ENCODE results near the gene TNIP1.
A peak's percentile ranks its signal among the peaks of the same experiment; 100 is the strongest.

The TNIP1 gene

DNA sequence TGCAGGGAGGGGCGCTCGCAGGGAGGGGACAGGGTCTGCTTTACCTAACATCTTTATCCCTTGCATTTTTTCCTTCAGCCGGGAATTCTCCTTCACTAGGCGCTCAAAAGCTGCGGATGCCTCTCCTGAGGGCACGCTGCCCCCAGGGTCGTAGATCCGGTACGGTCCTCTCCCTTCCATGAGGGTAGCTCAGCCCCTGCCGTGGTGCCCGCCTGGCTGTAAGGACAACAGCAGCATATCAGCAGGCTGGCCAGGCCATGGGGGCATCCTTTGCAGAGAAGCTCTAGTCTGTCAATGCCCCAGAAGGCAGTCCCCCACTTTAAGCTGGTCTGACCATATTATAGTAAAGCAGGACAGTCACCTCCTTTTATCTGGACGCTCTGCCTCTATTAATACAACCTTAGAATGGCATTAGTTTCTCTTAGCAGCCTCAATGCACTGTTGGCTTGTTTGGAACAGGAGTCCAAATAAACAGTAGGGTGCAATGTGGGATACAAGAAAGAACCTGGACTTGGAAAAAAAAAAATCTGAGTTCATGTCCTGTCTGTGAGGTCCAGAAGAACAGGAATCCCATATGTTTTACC, 15.8 kb downstream of the TNIP1 start:
- DNase-seq (ENCODE audit: low read depth): no peak

GRCh38 chr5:151063142-151063989, 17.5 kb downstream of the TNIP1 start:
- DNase-seq (ENCODE audit: low read depth): no peak

DNA sequence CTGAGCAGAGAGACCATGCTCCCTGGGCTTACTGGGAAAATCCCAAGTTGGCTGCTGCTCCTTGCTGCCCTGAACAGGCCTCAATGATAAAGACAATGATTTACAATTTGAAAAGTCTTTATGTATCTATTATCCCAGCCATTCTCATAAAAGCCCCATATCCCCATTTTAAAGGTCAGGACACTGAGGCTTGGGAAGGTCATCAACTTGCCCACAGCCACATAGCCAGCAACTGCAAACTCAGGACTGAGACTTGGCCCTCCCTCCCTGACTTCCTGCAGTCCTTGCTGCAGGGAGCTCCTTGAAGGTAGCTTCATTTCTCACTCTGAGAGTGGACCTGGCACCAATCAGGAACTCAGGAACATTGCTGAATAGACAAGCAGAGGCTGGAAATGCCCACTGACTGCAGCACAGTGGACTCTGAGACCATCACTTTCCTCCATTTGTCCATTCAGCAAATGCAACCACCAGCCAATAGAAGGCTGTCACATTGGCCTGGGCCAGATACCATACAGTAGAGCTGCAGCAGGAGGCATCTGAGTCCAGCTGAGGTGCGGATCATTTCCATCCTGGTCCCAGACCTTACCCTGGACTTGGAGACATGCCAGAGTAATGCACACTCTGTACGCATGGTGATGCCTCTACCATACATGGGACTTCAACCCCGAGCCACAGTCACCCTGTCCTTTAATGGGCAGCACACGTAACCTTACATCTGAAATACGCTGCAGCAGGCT, 18.3 kb downstream of the TNIP1 start:
- no peak for DNase-seq (ENCODE audit: low read depth)

- no peak for DNase-seq (ENCODE audit: low read depth)
Observed at GRCh38 chr5:151060742-151061141, 20.1 kb downstream of the TNIP1 start.

DNA sequence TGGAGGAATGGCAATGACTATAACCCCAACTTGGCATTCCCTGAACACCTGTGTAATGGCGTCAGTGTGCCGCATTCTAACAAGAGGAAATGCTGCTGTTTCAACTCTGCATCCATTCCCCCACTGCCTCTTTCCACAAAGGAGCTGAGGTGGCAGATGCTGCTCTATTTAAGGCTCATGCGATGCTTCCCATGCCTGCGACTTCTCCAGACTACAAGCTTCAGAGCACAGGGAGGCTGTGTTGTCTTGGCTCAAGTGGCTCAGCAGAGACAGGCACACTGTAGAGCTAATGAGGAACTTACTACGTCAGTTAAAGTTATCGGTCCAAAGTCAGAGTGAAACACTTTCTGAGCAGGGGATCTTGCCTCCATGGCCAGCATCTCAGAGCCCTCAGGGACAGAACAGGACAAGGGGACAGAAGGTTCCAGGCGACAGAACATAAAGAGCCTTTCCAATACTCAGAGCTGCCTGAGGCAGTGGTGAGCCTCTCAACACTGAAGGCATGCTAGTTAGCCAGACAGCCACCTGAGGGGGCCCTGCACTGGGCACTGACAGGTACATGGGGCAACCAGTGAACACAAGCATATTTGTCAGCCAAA, 21.8 kb downstream of the TNIP1 start:
- no peak for DNase-seq (ENCODE audit: low read depth)

DNA sequence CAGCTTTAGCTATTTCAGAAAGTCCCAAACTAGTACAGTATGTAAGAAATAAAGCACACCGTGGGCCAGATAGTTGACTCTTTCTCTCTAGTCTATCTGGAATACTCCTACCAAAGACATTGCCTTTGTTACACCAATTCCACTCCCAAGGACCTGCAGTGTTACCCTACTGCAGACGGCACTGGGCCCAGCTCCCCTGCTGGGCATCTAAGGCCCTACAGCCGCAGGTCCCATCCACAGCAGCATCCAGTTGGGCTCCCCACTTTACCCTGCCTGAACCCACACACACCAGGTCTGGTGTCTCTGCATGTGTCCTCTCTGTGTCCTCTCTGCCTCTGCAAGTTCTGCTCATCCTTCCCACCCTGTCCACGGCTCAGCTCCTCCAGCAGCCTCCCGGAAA, 22.5 kb downstream of the TNIP1 start:
- DNase-seq (ENCODE audit: low read depth): no peak

GRCh38 chr5:151056379-151057325, 24.2 kb downstream of the TNIP1 start:
- no peak for DNase-seq (ENCODE audit: low read depth)

GRCh38 chr5:151055336-151055735, 25.5 kb downstream of the TNIP1 start:
- no peak for DNase-seq (ENCODE audit: low read depth)

DNA sequence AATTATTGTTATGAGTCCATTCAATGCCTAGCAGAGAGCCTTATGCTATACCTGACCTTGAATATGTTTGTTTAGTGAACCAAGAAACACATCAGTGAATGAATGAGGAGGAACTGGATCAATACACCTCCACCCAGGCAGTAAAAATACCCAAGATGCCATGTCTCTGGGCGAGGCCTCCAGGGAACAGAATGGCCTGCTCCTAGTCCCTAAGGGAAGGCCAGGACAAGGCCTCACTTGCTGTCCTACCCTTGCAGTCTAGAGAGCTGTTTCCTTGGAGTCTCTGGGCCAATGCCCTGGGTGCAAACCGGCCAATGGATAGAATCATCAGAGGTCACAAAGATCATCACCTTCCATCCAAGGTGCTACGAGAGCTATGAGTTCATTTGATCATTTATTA, 26.1 kb downstream of the TNIP1 start:
- DNase-seq (ENCODE audit: low read depth): no peak

DNA sequence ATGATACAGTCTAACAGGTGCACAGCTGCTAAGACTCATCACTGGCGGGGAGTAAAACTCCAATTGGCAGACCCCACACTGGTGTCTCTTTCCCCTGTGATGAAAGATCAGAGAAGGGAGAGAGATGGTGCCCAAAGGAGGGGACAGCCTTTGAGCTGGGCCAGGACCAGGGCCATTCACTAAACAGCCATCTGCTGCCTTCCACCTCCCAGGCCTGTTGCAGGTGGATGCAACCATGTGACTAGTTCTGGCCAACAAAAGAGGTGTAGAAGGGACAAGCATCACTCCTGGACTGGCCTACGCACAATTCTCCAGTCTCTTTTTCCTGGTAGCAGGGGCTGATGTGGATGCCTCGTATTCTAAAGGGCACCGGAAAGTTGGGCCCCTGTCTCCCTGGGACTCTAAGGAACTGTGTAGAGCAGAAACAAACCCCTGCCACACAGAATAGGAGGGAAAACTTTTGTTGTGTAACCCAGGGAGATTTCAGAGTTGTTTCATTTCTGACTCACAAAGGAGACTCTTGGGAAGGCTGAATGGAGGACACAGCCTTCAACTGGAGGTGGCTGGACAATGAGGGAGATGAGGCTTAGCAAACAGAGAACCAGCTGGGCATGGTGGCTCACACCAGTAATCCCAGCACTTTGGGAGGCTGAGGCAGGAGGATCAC, 26.9 kb downstream of the TNIP1 start:
- no peak for DNase-seq (ENCODE audit: low read depth)

GRCh38 chr5:151052836-151053235, 28.0 kb downstream of the TNIP1 start:
- no peak for DNase-seq (ENCODE audit: low read depth)

- DNase-seq (ENCODE audit: low read depth): no peak
Observed at GRCh38 chr5:151051931-151052608, 28.8 kb downstream of the TNIP1 start.

- DNase-seq (ENCODE audit: low read depth): peak; percentile 60
Observed at GRCh38 chr5:151051066-151051930, 29.5 kb downstream of the TNIP1 start.

DNA sequence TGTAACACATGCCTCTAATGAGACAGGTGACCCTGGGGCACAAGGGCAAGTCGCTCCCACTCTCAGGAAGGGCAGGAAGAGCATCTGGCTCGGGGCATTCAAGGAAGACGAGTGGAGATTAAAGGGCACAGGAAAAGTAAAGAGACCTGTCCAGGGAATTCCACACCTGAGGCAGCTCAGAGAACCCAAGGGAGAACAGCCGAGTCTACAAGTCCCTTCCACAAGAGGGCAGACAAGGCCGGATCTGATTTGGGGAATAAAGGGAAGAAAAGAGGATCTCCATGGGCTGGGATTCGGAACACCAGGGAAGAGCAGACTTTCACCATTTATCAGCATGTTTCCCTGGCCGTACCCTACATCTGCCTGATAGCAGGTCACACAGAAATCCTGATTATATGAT, 32.3 kb downstream of the TNIP1 start:
- DNase-seq (ENCODE audit: low read depth): no peak

GRCh38 chr5:151047814-151048425, 32.9 kb downstream of the TNIP1 start:
- no peak for DNase-seq (ENCODE audit: low read depth)

- no peak for DNase-seq (ENCODE audit: low read depth)
Observed at GRCh38 chr5:151042453-151043093, 38.3 kb downstream of the TNIP1 start.

DNA sequence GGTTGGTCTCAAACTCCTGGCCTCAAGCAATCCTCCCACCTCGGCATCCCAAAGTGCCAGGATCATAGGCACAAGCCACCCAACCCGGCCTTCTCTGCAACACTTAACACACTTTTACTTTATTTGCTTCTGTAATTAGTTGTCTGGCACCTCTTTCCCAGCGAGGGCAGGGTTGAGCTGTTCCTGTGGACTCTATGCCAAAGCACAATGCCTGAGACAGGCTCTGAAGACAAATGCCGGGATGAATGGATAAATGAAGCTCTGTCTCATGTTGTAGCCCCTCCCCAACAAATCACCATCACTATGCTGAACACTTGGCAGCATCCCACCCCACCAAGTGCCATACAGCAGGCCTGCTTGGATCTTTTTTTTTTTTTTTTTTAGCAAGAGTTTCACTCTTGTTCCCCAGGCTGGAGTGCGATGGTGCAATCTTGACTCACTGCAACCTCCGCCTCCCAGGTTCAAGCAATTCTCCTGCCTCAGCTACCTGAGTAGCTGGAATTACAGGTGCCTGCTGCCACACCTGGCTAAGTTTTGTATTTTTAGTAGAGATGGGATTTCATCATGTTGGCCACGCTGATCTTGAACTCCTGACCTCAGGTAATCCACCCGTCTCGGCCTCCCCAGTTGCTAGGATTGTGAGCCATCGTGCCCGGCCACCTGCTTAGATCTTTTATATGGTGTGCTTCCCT, 39.1 kb downstream of the TNIP1 start:
- DNase-seq (ENCODE audit: low read depth): no peak

DNA sequence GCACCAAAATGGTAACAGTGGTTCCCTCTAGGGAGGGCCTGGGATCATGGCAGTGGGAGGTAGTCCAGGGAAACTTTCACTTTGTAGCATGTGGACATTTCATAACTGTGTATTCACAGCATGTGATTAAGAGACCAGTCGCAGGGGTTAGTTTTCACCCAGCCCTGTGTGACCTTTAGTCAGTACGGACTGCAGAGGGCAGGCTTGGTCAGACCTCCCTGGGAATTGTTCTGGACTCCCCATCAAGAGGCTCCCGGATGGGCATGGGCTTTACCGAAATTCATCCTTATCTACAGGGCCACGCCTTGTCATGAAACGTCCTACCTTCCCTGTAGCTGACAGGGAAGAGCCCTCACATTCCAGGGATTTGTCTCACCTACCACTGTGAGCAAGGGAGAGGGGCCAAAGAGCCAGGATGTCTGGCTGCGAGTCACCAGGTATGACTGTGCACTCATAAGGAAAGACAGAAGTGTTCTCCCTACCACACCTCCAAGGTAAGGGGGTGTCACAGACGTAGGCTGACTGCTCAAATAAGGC, 40.6 kb downstream of the TNIP1 start:
- no peak for DNase-seq (ENCODE audit: low read depth)
